Measurements from ENCODE around the gene TSHR. TPM values are rescaled to one million over a fixed set of nuclear protein-coding genes. Genes with fewer than 3 reads are reported as not detected.

The TSHR gene
- total and polyA plus RNA-seq, 2 donors (not counting 3 experiments of a cell fraction or from before 2014, with no cell fraction given): not detected

DNA sequence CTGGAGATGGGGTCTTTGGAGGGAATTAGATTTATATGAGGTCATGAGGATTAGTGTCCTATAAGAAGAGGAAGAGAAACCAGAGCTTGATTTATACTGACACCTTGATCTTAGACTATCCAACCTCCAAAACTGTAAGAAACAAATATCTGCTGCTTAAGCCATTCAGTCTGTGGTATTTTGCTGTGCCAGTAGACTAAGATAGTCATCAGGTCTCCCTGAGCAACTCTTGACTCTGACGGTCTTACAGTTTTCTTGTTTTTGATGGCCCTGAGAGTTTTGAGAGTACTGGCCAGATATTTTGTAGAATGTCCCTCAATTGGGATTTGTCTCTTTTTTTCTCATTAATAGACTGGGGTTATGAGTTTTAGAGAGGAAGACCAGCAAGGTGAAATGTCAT is 51.7 kb downstream of the TSHR start:
- FAIRE-seq (no peak), DNase-seq (ENCODE audit: low read depth, low spot score) (no peak)
- no peak overlapping the region for H3K4me3 ChIP-seq (replicated peaks in 1 of 3; ENCODE audit: insufficient read depth in 1 of 3, low read depth in 1 of 3, low read length in 3 of 3)
- no peak overlapping the region for H3K27ac ChIP-seq (ENCODE audit: insufficient read depth, low read depth, low read length)
- H3K9ac ChIP-seq (replicated peaks; ENCODE audit: extremely low read depth, insufficient read depth, low read length): no peak overlapping the region
- no peaks in the 10 kb centered on the region for H3K36me3 ChIP-seq (ENCODE audit: control insufficient read depth in 2 of 2, extremely low read depth in 1 of 2, insufficient read depth in 2 of 2, low read length in 2 of 2)
- no peaks in the 10 kb centered on the region for H3K4me1 ChIP-seq (ENCODE audit: control insufficient read depth, extremely low read depth, insufficient read depth, low read length)
- no TSS peak for BruUV-seq (replicated peaks)
- no peaks in the 10 kb centered on the region for H3K79me2 ChIP-seq (ENCODE audit: control insufficient read depth, insufficient read depth, low read length)
- dilution Hi-C loops (cut with MboI; ENCODE audit: extremely low pct_ligation_motif_present, low sequenced_read_pairs): no loop called here
- TF ChIP-seq POLR2AphosphoS5 (IDR thresholded peaks at IDR 0.05; ENCODE audit: insufficient read depth, low read depth, low read length) (no peak), MYC (IDR thresholded peaks at IDR 0.05; ENCODE audit: low read depth, low read length) (no peak), EZH2 (IDR thresholded peaks at IDR 0.05; ENCODE audit: borderline replicate concordance, low read depth, low read length, severe bottlenecking) (no peak), POLR2A (IDR thresholded peaks at IDR 0.05; ENCODE audit: low read depth, low read length) (no peak), FOS (IDR thresholded peaks at IDR 0.05; ENCODE audit: borderline replicate concordance, insufficient read depth, low read length) (no peak), JUN (IDR thresholded peaks at IDR 0.05; ENCODE audit: borderline replicate concordance, insufficient read depth, insufficient read length, low read depth) (no peak), GATA2 (IDR thresholded peaks at IDR 0.05; ENCODE audit: insufficient read depth, insufficient read length, low read depth, low read length) (no peak)
- TF ChIP-seq, protein P1, sequence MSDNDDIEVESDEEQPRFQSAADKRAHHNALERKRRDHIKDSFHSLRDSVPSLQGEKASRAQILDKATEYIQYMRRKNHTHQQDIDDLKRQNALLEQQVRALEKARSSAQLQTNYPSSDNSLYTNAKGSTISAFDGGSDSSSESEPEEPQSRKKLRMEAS (IDR thresholded peaks at IDR 0.05; ENCODE audit: insufficient read depth, insufficient read length): no peak
- TF ChIP-seq, protein P2, sequence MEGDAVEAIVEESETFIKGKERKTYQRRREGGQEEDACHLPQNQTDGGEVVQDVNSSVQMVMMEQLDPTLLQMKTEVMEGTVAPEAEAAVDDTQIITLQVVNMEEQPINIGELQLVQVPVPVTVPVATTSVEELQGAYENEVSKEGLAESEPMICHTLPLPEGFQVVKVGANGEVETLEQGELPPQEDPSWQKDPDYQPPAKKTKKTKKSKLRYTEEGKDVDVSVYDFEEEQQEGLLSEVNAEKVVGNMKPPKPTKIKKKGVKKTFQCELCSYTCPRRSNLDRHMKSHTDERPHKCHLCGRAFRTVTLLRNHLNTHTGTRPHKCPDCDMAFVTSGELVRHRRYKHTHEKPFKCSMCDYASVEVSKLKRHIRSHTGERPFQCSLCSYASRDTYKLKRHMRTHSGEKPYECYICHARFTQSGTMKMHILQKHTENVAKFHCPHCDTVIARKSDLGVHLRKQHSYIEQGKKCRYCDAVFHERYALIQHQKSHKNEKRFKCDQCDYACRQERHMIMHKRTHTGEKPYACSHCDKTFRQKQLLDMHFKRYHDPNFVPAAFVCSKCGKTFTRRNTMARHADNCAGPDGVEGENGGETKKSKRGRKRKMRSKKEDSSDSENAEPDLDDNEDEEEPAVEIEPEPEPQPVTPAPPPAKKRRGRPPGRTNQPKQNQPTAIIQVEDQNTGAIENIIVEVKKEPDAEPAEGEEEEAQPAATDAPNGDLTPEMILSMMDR (IDR thresholded peaks at IDR 0.05; ENCODE audit: extremely low read depth in 1 of 2, insufficient read depth in 1 of 2, low read depth in 1 of 2, low read length in 2 of 2): no peak
- ChIA-PET POLR2A (no interaction called here), CTCF (no interaction called here)
- no peaks in the 10 kb centered on the region for H3K9me1 ChIP-seq (replicated peaks; ENCODE audit: control insufficient read depth, extremely low read depth, insufficient read depth, low read length)
- H3K4me2 ChIP-seq (ENCODE audit: insufficient read depth, low read length): no peak overlapping the region
- intact Hi-C loops (cut with micrococcal nuclease): no loop called here
- no peak overlapping the region for H2AFZ ChIP-seq (ENCODE audit: low read depth, low read length)
- H3K27me3 ChIP-seq (ENCODE audit: control insufficient read depth in 2 of 2, insufficient read depth in 2 of 2, low read length in 2 of 2): no peaks in the 10 kb centered on the region
- H3K9me3 ChIP-seq (replicated peaks; ENCODE audit: control insufficient read depth, insufficient read depth, low read length): no peaks in the 10 kb centered on the region
- no peaks in the 10 kb centered on the region for H4K20me1 ChIP-seq (replicated peaks; ENCODE audit: control insufficient read depth, extremely low read depth, insufficient read depth, low read length)
